Amniotic stem cell (primary cell): Measurements from ENCODE around the gene DHRSX.
"Not testable (repeated sequence)": the region's sequence is repeated elsewhere in the genome, so short reads cannot be mapped to it uniquely, and the experiment has no call there.

Experiments
- DNase-seq: peaks from one replicate; lab custom pipeline; 2025; lab: John Stamatoyannopoulos, UW

Gene DHRSX

GRCh38 chrX:2424317-2424716, 76.5 kb downstream of the DHRSX start:
- no peak for DNase-seq

GRCh38 chrX:2423899-2424298, 76.9 kb downstream of the DHRSX start:
- no peak for DNase-seq

GRCh38 chrX:2423282-2423681, 77.5 kb downstream of the DHRSX start:
- DNase-seq, result no peak

GRCh38 chrX:2419418-2419817, 81.4 kb downstream of the DHRSX start:
- not testable (repeated sequence) for DNase-seq

GRCh38 chrX:2418000-2418399, 82.8 kb downstream of the DHRSX start:
- no peak for DNase-seq

GRCh38 chrX:2416851-2417604, 83.7 kb downstream of the DHRSX start:
- no peak for DNase-seq

GRCh38 chrX:2414384-2414783, 86.4 kb downstream of the DHRSX start:
- DNase-seq, result no peak

GRCh38 chrX:2413969-2414368, 86.8 kb downstream of the DHRSX start:
- no peak for DNase-seq

GRCh38 chrX:2412131-2412530, 88.6 kb downstream of the DHRSX start:
- no peak for DNase-seq

- no peak for DNase-seq
Measured at GRCh38 chrX:2410279-2411020, 90.3 kb downstream of the DHRSX start.

GRCh38 chrX:2409796-2410195, 91.0 kb downstream of the DHRSX start:
- no peak for DNase-seq

- no peak for DNase-seq
Measured at GRCh38 chrX:2408856-2409255, 91.9 kb downstream of the DHRSX start.

- DNase-seq, result no peak
Measured at GRCh38 chrX:2406891-2407518, 93.8 kb downstream of the DHRSX start.

GRCh38 chrX:2404776-2405175, 96.0 kb downstream of the DHRSX start:
- DNase-seq, result no peak

GRCh38 chrX:2402361-2402690, 98.5 kb downstream of the DHRSX start:
- DNase-seq, result no peak

- no peak for DNase-seq
Measured at GRCh38 chrX:2401590-2402360, 99.0 kb downstream of the DHRSX start.

- DNase-seq, result no peak
Measured at GRCh38 chrX:2401201-2401589, 99.6 kb downstream of the DHRSX start.

GRCh38 chrX:2398064-2398656, 102.6 kb downstream of the DHRSX start:
- DNase-seq, result no peak

- no peak for DNase-seq
Measured at GRCh38 chrX:2397229-2398063, 103.3 kb downstream of the DHRSX start.

GRCh38 chrX:2395261-2395992, 105.3 kb downstream of the DHRSX start:
- DNase-seq, result no peak
